Endothelial cell (in vitro differentiated cells): Measurements from ENCODE around the gene STN1. TPM values are rescaled to one million over a fixed set of nuclear protein-coding genes. Genes with fewer than 3 reads are reported as not detected.

ENCODE experiments used
- DNase-seq: peaks from one replicate; pipeline ENCODE4 v3.0.0; 2021; ENCODE audit warnings: low spot score
- H3K27ac Mint-ChIP-seq: one replicate; pipeline ENCODE4 v1.8.0; 2021; ENCODE audit warnings: mixed read lengths, inconsistent platforms; ENCODE audit not compliant: unreplicated experiment
- H3K27me3 Mint-ChIP-seq: one replicate; pipeline ENCODE4 v1.8.0; 2021; ENCODE audit warnings: mild to moderate bottlenecking, moderate library complexity, mixed read lengths, inconsistent platforms; ENCODE audit not compliant: unreplicated experiment
- H3K36me3 Mint-ChIP-seq: one replicate; pipeline ENCODE4 v1.8.0; 2021; ENCODE audit warnings: mild to moderate bottlenecking, low read depth, mixed read lengths, inconsistent platforms; ENCODE audit not compliant: unreplicated experiment
- H3K4me1 Mint-ChIP-seq: one replicate; pipeline ENCODE4 v1.8.0; 2021; ENCODE audit warnings: mild to moderate bottlenecking, mixed read lengths, inconsistent platforms; ENCODE audit not compliant: unreplicated experiment
- H3K4me3 Mint-ChIP-seq: one replicate; pipeline ENCODE4 v1.8.0; 2021; ENCODE audit warnings: mild to moderate bottlenecking, mixed read lengths, inconsistent platforms; ENCODE audit not compliant: unreplicated experiment
- H3K9me3 Mint-ChIP-seq: one replicate; pipeline ENCODE4 v1.8.0; 2021; ENCODE audit warnings: mixed read lengths, inconsistent platforms; ENCODE audit not compliant: unreplicated experiment
- CTCF ChIP-seq: fragments of 200-600 bp; sonication (generic); IDR thresholded peaks from one replicate; pipeline ENCODE4 v1.5.0; 2021; ENCODE audit warnings: antibody characterized with exemption; ENCODE audit not compliant: unreplicated experiment
- total RNA-seq: library from RNA; stranded (reverse); fragmentation: NEBNext Ultra II Directional; extraction: Animal tissue kit (Norgen Biotek cat#: 25700); gene quantifications from one replicate; pipeline ENCODE4 v1.2.1, GENCODE V29; 2021; ENCODE audit not compliant: unreplicated experiment

The STN1 gene
- total RNA-seq, 1 donor from 2014 or later = 11.5 TPM

GRCh38 chr10:103925591-103925990, 7.6 kb upstream of the STN1 start:
- no peaks in the 10 kb centered on the region for H3K4me1 Mint-ChIP-seq
- no peaks in the 10 kb centered on the region for H3K27me3 Mint-ChIP-seq
- no peaks in the 10 kb centered on the region for H3K36me3 Mint-ChIP-seq
- DNase-seq = no peak
- no peak for TF ChIP-seq CTCF
- no peak overlapping the region for H3K4me3 Mint-ChIP-seq
- H3K9me3 Mint-ChIP-seq = no peaks in the 10 kb centered on the region
- no peak overlapping the region for H3K27ac Mint-ChIP-seq

GRCh38 chr10:103923502-103923901, 5.5 kb upstream of the STN1 start:
- Mint-ChIP-seq H3K27me3 (no peaks in the 10 kb centered on the region), H3K9me3 (no peaks in the 10 kb centered on the region), H3K36me3 (no peaks in the 10 kb centered on the region), H3K27ac (no peak overlapping the region), H3K4me1 (no peaks in the 10 kb centered on the region), H3K4me3 (no peak overlapping the region)
- no peak for DNase-seq
- no peak for TF ChIP-seq CTCF

- H3K27ac Mint-ChIP-seq = no peak overlapping the region
- DNase-seq = no peak
- H3K36me3 Mint-ChIP-seq = no peaks in the 10 kb centered on the region
- TF ChIP-seq CTCF = no peak
- H3K27me3 Mint-ChIP-seq = no peaks in the 10 kb centered on the region
- peaks cover 2% of the 10 kb centered on the region for H3K4me1 Mint-ChIP-seq
- H3K9me3 Mint-ChIP-seq = no peaks in the 10 kb centered on the region
- no peak overlapping the region for H3K4me3 Mint-ChIP-seq
Observed at GRCh38 chr10:103922659-103923058, 4.7 kb upstream of the STN1 start.

- Mint-ChIP-seq H3K27ac (no peak overlapping the region), H3K36me3 (no peaks in the 10 kb centered on the region), H3K27me3 (no peaks in the 10 kb centered on the region), H3K4me3 (no peak overlapping the region), H3K9me3 (no peaks in the 10 kb centered on the region), H3K4me1 (peaks cover 4% of the 10 kb centered on the region)
- DNase-seq = no peak
- no peak for TF ChIP-seq CTCF
Observed at GRCh38 chr10:103921750-103922195, 3.8 kb upstream of the STN1 start.

GRCh38 chr10:103921248-103921647, 3.3 kb upstream of the STN1 start:
- Mint-ChIP-seq H3K9me3 (no peaks in the 10 kb centered on the region), H3K4me1 (peaks cover 4% of the 10 kb centered on the region), H3K4me3 (no peak overlapping the region), H3K27ac (no peak overlapping the region), H3K27me3 (no peaks in the 10 kb centered on the region), H3K36me3 (no peaks in the 10 kb centered on the region)
- TF ChIP-seq CTCF = no peak
- no peak for DNase-seq
